CD4-positive, alpha-beta T cell (primary cell): ENCODE data around the gene IL34. TPM values are rescaled to one million over a fixed set of nuclear protein-coding genes. Genes with fewer than 3 reads are reported as not detected.

Experiments
- ATAC-seq: fragments of 200-7000 bp; cut with Tn5 transposase; one replicate; pipeline ENCODE4 v1.10.0; 2022; ENCODE audit warnings: mild to moderate bottlenecking; ENCODE audit not compliant: poor library complexity
- CTCF ChIA-PET: fragments of 350-600 bp; sonication (Branson Sonifier 250); formaldehyde crosslinking; loops from one replicate; lab custom pipeline; 2021; ENCODE audit warnings: antibody characterized with exemption, inconsistent platforms; lab: Charles Lee
- POLR2A ChIA-PET: fragments of 350-600 bp; sonication (Branson Sonifier 250); formaldehyde crosslinking; loops from one replicate; lab custom pipeline; 2021; ENCODE audit warnings: antibody characterized with exemption, inconsistent platforms; lab: Charles Lee
- DNase-seq, 14 experiments: peaks; one replicate each; pipeline ENCODE4 v3.0.0-alpha.2; 2013 to 2020; ENCODE audit warnings: mixed read lengths in 2 of 14
- H3K27ac ChIP-seq, 2 donors: one replicate each; pipeline versions ENCODE4 v1.5.1 to v1.7.0; 2013; ENCODE audit warnings: low read length in 2 of 2, low read depth in 1 of 2, mild to moderate bottlenecking in 1 of 2
- H3K27me3 ChIP-seq, 2 experiments: 1 replicate in 1 of 2; 2 replicates in 1 of 2; pipeline versions ENCODE4 v1.6.1 to v1.7.0; 2013; ENCODE audit warnings: low read length in 2 of 2, control low read depth in 1 of 2, mild to moderate bottlenecking in 1 of 2, moderate library complexity in 1 of 2; ENCODE audit not compliant: insufficient read depth in 2 of 2, control insufficient read depth in 1 of 2
- H3K36me3 ChIP-seq: one replicate; pipeline ENCODE4 v1.6.1; 2013; ENCODE audit warnings: low read length, control low read depth; ENCODE audit not compliant: insufficient read depth
- H3K4me1 ChIP-seq: one replicate; pipeline ENCODE4 v1.6.1; 2013; ENCODE audit warnings: low read length, control low read depth; ENCODE audit not compliant: insufficient read depth
- H3K4me3 ChIP-seq: one replicate; pipeline ENCODE4 v1.5.1; 2013; ENCODE audit warnings: mild to moderate bottlenecking, low read length, moderate library complexity
- H3K9me3 ChIP-seq, 2 experiments: 1 replicate in 1 of 2; 2 replicates in 1 of 2; pipeline versions ENCODE4 v1.6.1 to v1.7.0; 2013; ENCODE audit warnings: low read length in 2 of 2, mild to moderate bottlenecking in 2 of 2, control low read depth in 1 of 2, moderate library complexity in 1 of 2; ENCODE audit not compliant: control insufficient read depth in 1 of 2, insufficient read depth in 1 of 2
- H3K27ac Mint-ChIP-seq: one replicate; pipeline ENCODE4 v1.8.0; 2020; ENCODE audit warnings: mixed read lengths
- H3K27me3 Mint-ChIP-seq: one replicate; pipeline ENCODE4 v1.8.0; 2021; ENCODE audit warnings: mixed read lengths
- H3K36me3 Mint-ChIP-seq: one replicate; pipeline ENCODE4 v1.8.0; 2021; ENCODE audit warnings: low read depth, mixed read lengths
- H3K4me1 Mint-ChIP-seq: one replicate; pipeline ENCODE4 v1.8.0; 2021; ENCODE audit warnings: low read depth, mixed read lengths
- H3K4me3 Mint-ChIP-seq: one replicate; pipeline ENCODE4 v1.8.0; 2020; ENCODE audit warnings: mild to moderate bottlenecking, mixed read lengths
- H3K9me3 Mint-ChIP-seq: one replicate; pipeline ENCODE4 v1.8.0; 2020; ENCODE audit warnings: mixed read lengths
- CTCF ChIP-seq: fragments of 200-600 bp; IDR thresholded peaks from one replicate; pipeline ENCODE4 v1.8.0; 2022; ENCODE audit warnings: antibody characterized with exemption, mild to moderate bottlenecking
- intact Hi-C, 2 experiments: fragments of 100-400 bp; cut with DNase I in 1 of 2; cut with micrococcal nuclease in 1 of 2; formaldehyde crosslinking; loops; one replicate each; pipeline versions ENCODE4 v1.15.1 to v1.9.0; 2023 to 2025; cut with DNase I, micrococcal nuclease
- total RNA-seq, 174 experiments: library from RNA in 2 of 174; stranded (reverse) in 2 of 174; gene quantifications; one replicate each; pipeline ENCODE4 v1.2.3 and lab custom pipeline; 2021 to 2026

The IL34 gene
- total RNA-seq, 2 experiments from 2014 or later = 0.84 to 0.88 TPM

DNA sequence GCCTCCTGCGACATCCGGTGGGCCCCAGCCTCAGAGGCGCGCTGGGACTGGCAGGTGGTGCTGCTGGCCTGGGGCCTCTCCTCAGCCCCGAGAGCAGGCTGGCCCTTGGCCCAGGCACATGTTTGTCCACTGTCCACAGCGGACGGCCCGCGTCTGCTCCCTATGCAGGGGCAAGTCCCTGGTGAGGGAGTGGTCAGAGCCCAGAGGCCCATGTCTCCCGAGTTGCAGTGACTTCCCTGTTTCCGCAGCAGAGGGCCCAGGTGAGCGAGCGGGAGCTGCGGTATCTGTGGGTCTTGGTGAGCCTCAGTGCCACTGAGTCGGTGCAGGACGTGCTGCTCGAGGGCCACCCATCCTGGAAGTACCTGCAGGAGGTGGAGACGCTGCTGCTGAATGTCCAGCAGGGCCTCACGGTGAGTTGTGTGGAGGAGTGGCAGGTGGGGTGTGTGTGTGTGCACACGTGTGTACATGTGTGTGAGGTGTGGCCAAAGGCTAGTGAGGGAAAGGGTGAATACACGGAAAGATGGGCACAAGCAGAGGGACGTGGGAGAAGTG lies 10.4 kb downstream of the IL34 start:
- TF ChIP-seq CTCF = no peak
- Mint-ChIP-seq H3K27ac (no peak overlapping the region), H3K4me1 (peaks cover 4% of the 10 kb centered on the region), H3K36me3 (no peaks in the 10 kb centered on the region), H3K4me3 (no peak overlapping the region), H3K9me3 (no peaks in the 10 kb centered on the region), H3K27me3 (no peaks in the 10 kb centered on the region)
- H3K4me1 ChIP-seq = peaks cover 4% of the 10 kb centered on the region
- H3K9me3 ChIP-seq = no peaks in the 10 kb centered on the region
- H3K27me3 ChIP-seq = no peaks in the 10 kb centered on the region
- H3K36me3 ChIP-seq = no peaks in the 10 kb centered on the region
- ChIA-PET POLR2A (no interaction called here), CTCF (no interaction called here)
- DNase-seq = no peak
- no peak overlapping the region for H3K4me3 ChIP-seq
- ATAC-seq = no peak
- intact Hi-C loops = loop anchor here (10.0 kb wide), 2 partner anchors 492 to 1262 kb away; no protein-coding TSS in a partner anchor
- H3K27ac ChIP-seq = no peak overlapping the region

- ChIA-PET POLR2A (no interaction called here), CTCF (no interaction called here)
- Mint-ChIP-seq H3K36me3 (no peaks in the 10 kb centered on the region), H3K4me1 (peaks cover 4% of the 10 kb centered on the region), H3K27ac (no peak overlapping the region), H3K9me3 (no peaks in the 10 kb centered on the region), H3K4me3 (no peak overlapping the region), H3K27me3 (no peaks in the 10 kb centered on the region)
- Histone ChIP-seq H3K4me1 (peaks cover 4% of the 10 kb centered on the region), H3K27me3 (no peaks in the 10 kb centered on the region), H3K9me3 (no peaks in the 10 kb centered on the region), H3K27ac (no peak overlapping the region), H3K36me3 (no peaks in the 10 kb centered on the region), H3K4me3 (no peak overlapping the region)
- DNase-seq (no peak), ATAC-seq (no peak)
- no peak for TF ChIP-seq CTCF
- intact Hi-C loops = loop anchor here (10.0 kb wide), 2 partner anchors 493 to 1263 kb away; no protein-coding TSS in a partner anchor
Measured at GRCh38 chr16:70657956-70658355, 11.6 kb downstream of the IL34 start.

DNA sequence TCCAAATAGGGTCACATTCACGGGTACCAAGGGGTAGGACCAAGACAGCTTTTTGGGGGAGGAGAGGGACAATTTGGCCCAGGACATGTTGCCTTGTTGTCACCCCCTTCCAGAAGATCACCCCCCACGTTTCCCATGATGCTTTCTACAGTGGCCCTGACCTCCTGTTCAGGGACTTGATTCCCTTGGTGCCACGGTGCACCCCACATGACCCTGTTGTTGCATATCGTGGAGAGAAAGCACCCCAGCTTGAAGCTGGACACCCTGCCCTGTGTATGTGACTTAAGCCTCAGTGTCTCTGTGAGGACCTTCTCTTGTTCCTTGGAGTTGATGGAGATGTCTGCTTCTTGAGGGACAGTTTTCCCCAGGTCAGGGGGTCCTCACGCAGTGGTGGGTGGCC lies 12.6 kb downstream of the IL34 start:
- H3K27me3 Mint-ChIP-seq = no peaks in the 10 kb centered on the region
- DNase-seq = no peak
- no peak for TF ChIP-seq CTCF
- no peak overlapping the region for H3K4me3 Mint-ChIP-seq
- H3K36me3 Mint-ChIP-seq = no peaks in the 10 kb centered on the region
- no peaks in the 10 kb centered on the region for H3K9me3 ChIP-seq
- peaks cover under 1% of the 10 kb centered on the region for H3K4me1 Mint-ChIP-seq
- no peaks in the 10 kb centered on the region for H3K27me3 ChIP-seq
- no peak overlapping the region for H3K4me3 ChIP-seq
- intact Hi-C loops = loop anchor here (10.0 kb wide), 2 partner anchors 494 to 1264 kb away; no protein-coding TSS in a partner anchor
- peaks cover 3% of the 10 kb centered on the region for H3K4me1 ChIP-seq
- POLR2A ChIA-PET = no interaction called here
- CTCF ChIA-PET = no interaction called here
- H3K27ac Mint-ChIP-seq = no peak overlapping the region
- H3K36me3 ChIP-seq = no peaks in the 10 kb centered on the region
- H3K9me3 Mint-ChIP-seq = no peaks in the 10 kb centered on the region
- no peak overlapping the region for H3K27ac ChIP-seq
- no peak for ATAC-seq
